NCI-H446 treated with DMSO at 0.1 percent for 48 hours (cell line): Measurements from ENCODE around the gene EGR2.

ENCODE experiments used
- DNase-seq: peaks from one replicate; lab custom pipeline; 2025; lab: John Stamatoyannopoulos, UW

The EGR2 gene

GRCh38 chr10:62817766-62818425, 1.7 kb upstream of the EGR2 start:
- DNase-seq: no peak

- no peak for DNase-seq
These were observed 1.1 kb upstream of the EGR2 start for GRCh38 chr10:62817121-62817765.

GRCh38 chr10:62816076-62816330, 163 bp downstream of the EGR2 start:
- no peak for DNase-seq

GRCh38 chr10:62815381-62816075, 638 bp downstream of the EGR2 start:
- DNase-seq: no peak

- DNase-seq: no peak
These were observed 1.3 kb downstream of the EGR2 start for GRCh38 chr10:62814756-62815380.

GRCh38 chr10:62813981-62814380, 2.2 kb downstream of the EGR2 start:
- no peak for DNase-seq

GRCh38 chr10:62813453-62813852, 2.7 kb downstream of the EGR2 start:
- no peak for DNase-seq

- no peak for DNase-seq
These were observed 3.3 kb downstream of the EGR2 start for GRCh38 chr10:62812672-62813439.

- DNase-seq: no peak
These were observed 4.8 kb downstream of the EGR2 start for GRCh38 chr10:62811159-62811875.

- DNase-seq: no peak
These were observed 5.8 kb downstream of the EGR2 start for GRCh38 chr10:62810156-62810902.

GRCh38 chr10:62806251-62806650, 9.9 kb downstream of the EGR2 start:
- no peak for DNase-seq

- DNase-seq: no peak
These were observed 10.7 kb downstream of the EGR2 start for GRCh38 chr10:62805231-62806099.

- peak; percentile 63 for DNase-seq
These were observed 11.6 kb downstream of the EGR2 start, which contains the start of gene ADO for GRCh38 chr10:62804356-62805230. TSS of gene ADO (plus strand) at chr10:62804720. CDS start at chr10:62805060, 340 bp downstream.

GRCh38 chr10:62803724-62804355, 12.3 kb downstream of the EGR2 start:
- DNase-seq: no peak

- DNase-seq: no peak
These were observed 14.3 kb downstream of the EGR2 start for GRCh38 chr10:62801871-62802270.

GRCh38 chr10:62796896-62797295, 19.3 kb downstream of the EGR2 start:
- no peak for DNase-seq

GRCh38 chr10:62795762-62796161, 20.4 kb downstream of the EGR2 start:
- peak; percentile 29 for DNase-seq

- DNase-seq: no peak
These were observed 21.1 kb downstream of the EGR2 start for GRCh38 chr10:62795100-62795499.
